Colonic mucosa (tissue), 4 donors: ENCODE data around the gene CLCN2. TPM values are rescaled to one million over a fixed set of nuclear protein-coding genes. Genes with fewer than 3 reads are reported as not detected.
"Not testable (repeated sequence)": the region's sequence is repeated elsewhere in the genome, so short reads cannot be mapped to it uniquely, and the experiment has no call there.

Source experiments
- DNase-seq: peaks from one replicate; pipeline ENCODE4 v3.0.0-alpha.2; 2020
- H3K27ac ChIP-seq: fragments of 200-600 bp; one replicate; pipeline ENCODE4 v1.8.0; 2021
- H3K27me3 ChIP-seq: fragments of 200-600 bp; one replicate; pipeline ENCODE4 v1.8.0; 2021
- H3K36me3 ChIP-seq: fragments of 200-600 bp; one replicate; pipeline ENCODE4 v1.8.0; 2021
- H3K4me1 ChIP-seq: fragments of 200-600 bp; one replicate; pipeline ENCODE4 v1.8.0; 2021; ENCODE audit warnings: mild to moderate bottlenecking
- H3K4me3 ChIP-seq: fragments of 200-600 bp; one replicate; pipeline ENCODE4 v1.8.0; 2021
- H3K9ac ChIP-seq, 2 donors: one replicate each; pipeline ENCODE4 v1.7.0; 2013; ENCODE audit warnings: control low read depth in 2 of 2, low read depth in 2 of 2, low read length in 2 of 2
- H3K9me3 ChIP-seq: fragments of 200-600 bp; one replicate; pipeline ENCODE4 v1.8.0; 2021
- intact Hi-C: fragments of 100-400 bp; cut with DNase I; formaldehyde crosslinking; loops from one replicate; pipeline ENCODE4 v1.14.1; 2022
- total RNA-seq, 2 donors: library from RNA; stranded (reverse); fragmentation: NEBNext Ultra II Directional in 1 of 2; extraction: Animal tissue kit (Norgen Biotek cat#: 25700) in 1 of 2; gene quantifications; one replicate each; pipeline ENCODE4 v1.2.1, GENCODE V29; 2021
- TF ChIP-seq, protein P1 (sequence below): fragments of 200-600 bp; IDR thresholded peaks from one replicate; pipeline ENCODE4 v1.8.0; 2022; ENCODE audit warnings: antibody characterized with exemption, mild to moderate bottlenecking
- donor health status: healthy.
- donor health status: DM: no; HTN: no; CAD: no.
- donor health status: DM: no; HTN: no; CAD: no.

CLCN2 gene
- total RNA-seq, 2 donors from 2014 or later: 61.1 to 71.6 TPM

DNA sequence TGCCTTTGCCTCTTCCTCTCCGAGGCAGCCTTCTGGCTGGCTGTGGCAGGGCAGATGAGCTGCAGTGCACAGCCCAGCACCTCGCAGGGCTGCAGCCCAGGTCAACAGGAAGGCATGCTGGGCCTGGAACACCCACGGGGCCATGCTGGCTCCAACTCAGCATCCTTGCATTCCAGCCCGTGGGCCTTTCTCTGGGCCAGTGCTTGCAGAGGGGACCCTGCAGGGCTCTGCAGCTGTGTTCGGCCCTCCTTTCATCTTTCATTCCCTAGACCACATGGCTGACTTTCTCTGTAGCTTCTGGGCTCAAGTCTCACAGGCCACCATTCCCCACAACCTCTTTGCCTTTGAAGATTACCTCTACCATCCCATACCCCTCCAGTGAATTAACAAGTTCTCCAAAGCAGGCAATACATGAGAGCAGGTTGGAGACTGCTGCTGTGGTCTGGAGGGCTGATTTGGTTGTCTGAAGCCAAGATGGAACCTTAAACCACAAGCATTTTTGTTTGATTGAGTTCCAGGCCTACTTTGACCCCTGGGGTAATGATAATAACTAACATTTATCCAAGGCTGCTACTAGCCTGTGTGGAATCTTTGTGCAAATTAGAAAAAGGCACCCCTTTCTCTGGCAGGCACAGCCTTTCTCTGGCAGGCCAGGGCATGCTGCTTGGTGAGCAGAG, 18.1 kb downstream of the CLCN2 start:
- Histone ChIP-seq H3K4me3 (no peak overlapping the region), H3K36me3 (no peaks in the 10 kb centered on the region), H3K9me3 (no peaks in the 10 kb centered on the region), H3K27ac (no peak overlapping the region), H3K27me3 (no peaks in the 10 kb centered on the region), H3K4me1 (peaks cover 5% of the 10 kb centered on the region), H3K9ac (no peak overlapping the region)
- no peak for DNase-seq
- TF ChIP-seq, protein P1, sequence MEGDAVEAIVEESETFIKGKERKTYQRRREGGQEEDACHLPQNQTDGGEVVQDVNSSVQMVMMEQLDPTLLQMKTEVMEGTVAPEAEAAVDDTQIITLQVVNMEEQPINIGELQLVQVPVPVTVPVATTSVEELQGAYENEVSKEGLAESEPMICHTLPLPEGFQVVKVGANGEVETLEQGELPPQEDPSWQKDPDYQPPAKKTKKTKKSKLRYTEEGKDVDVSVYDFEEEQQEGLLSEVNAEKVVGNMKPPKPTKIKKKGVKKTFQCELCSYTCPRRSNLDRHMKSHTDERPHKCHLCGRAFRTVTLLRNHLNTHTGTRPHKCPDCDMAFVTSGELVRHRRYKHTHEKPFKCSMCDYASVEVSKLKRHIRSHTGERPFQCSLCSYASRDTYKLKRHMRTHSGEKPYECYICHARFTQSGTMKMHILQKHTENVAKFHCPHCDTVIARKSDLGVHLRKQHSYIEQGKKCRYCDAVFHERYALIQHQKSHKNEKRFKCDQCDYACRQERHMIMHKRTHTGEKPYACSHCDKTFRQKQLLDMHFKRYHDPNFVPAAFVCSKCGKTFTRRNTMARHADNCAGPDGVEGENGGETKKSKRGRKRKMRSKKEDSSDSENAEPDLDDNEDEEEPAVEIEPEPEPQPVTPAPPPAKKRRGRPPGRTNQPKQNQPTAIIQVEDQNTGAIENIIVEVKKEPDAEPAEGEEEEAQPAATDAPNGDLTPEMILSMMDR: no peak
- intact Hi-C loops: no loop called here

DNA sequence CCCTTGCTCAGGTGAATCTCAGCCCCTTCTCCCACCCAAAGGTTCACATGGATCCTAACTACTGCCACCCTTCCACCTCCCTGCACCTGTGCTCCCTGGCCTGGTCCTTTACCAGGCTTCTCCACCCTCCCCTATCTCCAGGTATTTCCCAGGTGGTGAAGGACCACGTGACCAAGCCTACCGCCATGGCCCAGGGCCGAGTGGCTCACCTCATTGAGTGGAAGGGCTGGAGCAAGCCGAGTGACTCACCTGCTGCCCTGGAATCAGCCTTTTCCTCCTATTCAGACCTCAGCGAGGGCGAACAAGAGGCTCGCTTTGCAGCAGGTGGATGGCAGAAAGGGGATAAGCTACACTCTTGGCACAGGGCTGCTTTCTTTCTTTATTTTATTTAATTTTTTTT, 19.5 kb downstream of the CLCN2 start:
- H3K4me1 ChIP-seq: peaks cover 5% of the 10 kb centered on the region
- H3K9me3 ChIP-seq: no peaks in the 10 kb centered on the region
- intact Hi-C loops: no loop called here
- DNase-seq: no peak
- no peak overlapping the region for H3K27ac ChIP-seq
- H3K36me3 ChIP-seq: no peaks in the 10 kb centered on the region
- no peak overlapping the region for H3K4me3 ChIP-seq
- TF ChIP-seq, protein P1: no peak
- H3K27me3 ChIP-seq: no peaks in the 10 kb centered on the region
- no peak overlapping the region for H3K9ac ChIP-seq

DNA sequence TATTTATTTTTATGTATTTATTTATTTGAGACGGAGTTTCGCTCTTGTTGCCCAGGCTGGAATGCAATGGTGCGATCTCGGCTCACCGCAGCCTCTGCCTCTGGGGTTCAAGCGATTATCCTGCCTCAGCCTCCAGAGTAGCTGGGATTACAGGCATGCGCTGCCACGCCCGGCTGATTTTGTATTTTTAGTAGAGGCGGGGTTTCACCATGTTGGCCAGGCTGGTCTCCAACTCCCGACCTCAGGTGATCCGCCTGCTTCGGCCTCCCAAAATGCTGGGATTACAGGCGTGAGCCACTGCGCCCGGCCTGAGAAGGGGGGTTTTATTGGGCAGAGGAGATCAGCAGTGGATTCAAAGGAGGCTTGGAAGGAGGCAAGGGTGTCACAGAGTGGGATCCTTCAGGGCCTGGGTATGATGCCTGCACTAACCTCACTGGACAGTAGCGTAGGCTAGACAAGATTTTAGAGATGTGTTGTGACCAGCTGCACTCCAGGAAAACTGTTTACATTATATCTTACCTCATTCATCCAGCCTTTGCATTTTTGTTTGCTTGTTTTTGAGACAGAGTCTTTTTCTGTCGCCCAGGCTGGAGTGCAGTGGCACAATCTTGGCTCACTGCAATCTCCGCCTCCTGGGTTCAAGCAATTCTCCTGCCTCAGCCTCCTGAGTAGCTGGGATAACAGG, 21.8 kb downstream of the CLCN2 start:
- intact Hi-C loops, DNase-seq, H3K9me3 ChIP-seq, H3K9ac ChIP-seq, H3K27ac ChIP-seq, H3K4me1 ChIP-seq, H3K36me3 ChIP-seq, H3K27me3 ChIP-seq, H3K4me3 ChIP-seq: not testable (repeated sequence)

DNA sequence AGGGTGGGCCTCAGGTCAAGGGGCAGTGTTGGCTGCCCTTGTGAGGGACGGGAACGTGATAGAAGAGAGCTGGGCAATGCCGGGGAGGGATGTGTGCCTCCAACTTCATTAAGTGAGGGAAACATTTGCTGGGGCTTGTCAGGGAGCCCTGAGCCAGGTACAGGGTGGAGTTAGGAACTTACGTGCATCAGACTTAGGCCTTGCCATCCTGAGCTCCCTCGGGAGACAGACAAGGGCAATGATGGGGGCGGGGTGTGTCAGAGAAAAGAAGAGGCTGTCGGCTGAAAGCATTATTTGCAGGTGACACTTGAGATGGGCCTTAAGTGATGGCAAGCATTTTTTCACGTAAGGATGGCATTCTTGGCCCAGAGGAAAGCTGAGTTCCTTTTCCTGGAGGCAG, 22.4 kb downstream of the CLCN2 start:
- H3K36me3 ChIP-seq: peaks cover 6% of the 10 kb centered on the region
- TF ChIP-seq, protein P1: no peak
- intact Hi-C loops: no loop called here
- no peak overlapping the region for H3K4me3 ChIP-seq
- H3K4me1 ChIP-seq: no peaks in the 10 kb centered on the region
- no peaks in the 10 kb centered on the region for H3K27me3 ChIP-seq
- H3K27ac ChIP-seq: peak overlapping the region; percentile 78
- no peaks in the 10 kb centered on the region for H3K9me3 ChIP-seq
- no peak for DNase-seq
- H3K9ac ChIP-seq: no peak overlapping the region

DNA sequence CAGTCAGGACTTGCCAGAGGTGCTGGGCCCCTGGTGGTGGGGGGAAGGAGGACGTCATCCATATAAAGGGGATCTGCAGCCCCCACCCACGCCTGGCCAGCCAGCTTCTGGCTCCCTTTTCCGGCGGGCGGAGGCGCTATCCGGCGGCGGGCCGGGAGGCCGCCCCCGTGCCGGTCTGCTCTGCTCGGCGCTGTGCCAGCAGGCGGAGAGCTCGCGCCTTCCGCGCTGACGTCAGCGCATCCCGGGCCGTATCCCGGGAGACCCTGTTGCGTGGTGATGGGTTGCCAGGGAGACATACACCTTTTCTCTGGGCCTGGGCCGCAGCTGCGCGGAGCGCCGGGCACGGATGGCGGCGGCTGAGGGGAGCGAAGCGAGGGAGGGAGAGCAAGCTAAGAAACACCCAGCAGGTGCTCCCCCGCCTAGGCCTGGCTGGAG, 22.9 kb downstream of the CLCN2 start:
- H3K9ac ChIP-seq: peak overlapping the region in 1 of 2 donors; percentile 45
- no peak for DNase-seq
- H3K36me3 ChIP-seq: peaks cover 6% of the 10 kb centered on the region
- H3K27ac ChIP-seq: peak overlapping the region; percentile 78
- H3K4me3 ChIP-seq: no peak overlapping the region
- H3K27me3 ChIP-seq: no peaks in the 10 kb centered on the region
- no peaks in the 10 kb centered on the region for H3K4me1 ChIP-seq
- TF ChIP-seq, protein P1: no peak
- intact Hi-C loops: no loop called here
- no peaks in the 10 kb centered on the region for H3K9me3 ChIP-seq

DNA sequence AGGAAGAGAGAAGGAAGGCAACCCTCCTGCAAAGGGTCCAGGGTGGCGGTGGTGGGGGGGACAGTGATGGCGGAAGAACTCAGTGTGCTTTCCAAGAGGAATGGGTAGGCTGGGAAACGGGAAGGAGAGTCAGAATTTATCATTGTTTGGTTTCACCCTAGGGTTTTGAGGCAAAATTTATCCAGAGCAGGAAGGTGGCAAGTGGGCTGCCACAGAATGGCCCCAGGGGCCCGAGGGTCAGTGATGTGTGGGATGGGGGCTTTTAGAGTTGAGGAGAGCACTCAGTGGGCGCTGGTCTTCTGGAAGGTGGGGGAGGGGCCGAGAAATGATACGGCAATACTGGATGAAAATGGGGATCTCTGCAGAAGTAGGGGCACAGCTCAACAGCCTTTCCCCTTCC, 23.4 kb downstream of the CLCN2 start:
- Histone ChIP-seq H3K27ac (peak overlapping the region; percentile 78), H3K9me3 (no peaks in the 10 kb centered on the region), H3K36me3 (peaks cover 7% of the 10 kb centered on the region), H3K27me3 (no peaks in the 10 kb centered on the region), H3K9ac (peak overlapping the region; percentile 6 to 45), H3K4me1 (no peaks in the 10 kb centered on the region), H3K4me3 (no peak overlapping the region)
- intact Hi-C loops: no loop called here
- DNase-seq: no peak
- TF ChIP-seq, protein P1: no peak
